K562 (cell line): ENCODE data around the gene SNCB. TPM values are rescaled to one million over a fixed set of nuclear protein-coding genes. Genes with fewer than 3 reads are reported as not detected.

ENCODE experiments used
- ATF4 ChIP-seq: fragments of 450-650 bp; formaldehyde crosslinking; IDR thresholded peaks from 2 replicates; pipeline ENCODE4 v1.4.0; 2022; ENCODE audit warnings: mild to moderate bottlenecking, moderate library complexity
- COPS2 ChIP-seq: fragments of 450-650 bp; conservative IDR thresholded peaks from 2 replicates; pipeline ENCODE4 v1.6.1; 2016; ENCODE audit warnings: mild to moderate bottlenecking, moderate library complexity
- MYNN ChIP-seq, 2 experiments: sonication (generic); formaldehyde crosslinking in 1 of 2; IDR thresholded peaks; 2 replicates each; pipeline versions ENCODE4 v1.5.0 to v1.6.1; 2016 to 2020; ENCODE audit warnings: antibody characterized with exemption in 1 of 2, missing genetic modification reagents in 1 of 2
- NCOA2 ChIP-seq, 2 experiments: fragments of 450-650 bp; IDR thresholded peaks; 2 replicates each; pipeline ENCODE4 v1.6.1; 2018; ENCODE audit warnings: mild to moderate bottlenecking in 2 of 2, moderate library complexity in 1 of 2; ENCODE audit not compliant: partially characterized antibody in 2 of 2
- PRPF4 ChIP-seq: fragments of 200-400 bp; formaldehyde crosslinking; IDR thresholded peaks from one replicate; pipeline ENCODE4 v1.6.1; 2017; ENCODE audit warnings: low read length, low read depth, mild to moderate bottlenecking; ENCODE audit not compliant: insufficient read depth, poor library complexity, severe bottlenecking
- RNF2 ChIP-seq: sonication (generic); IDR thresholded peaks from 2 replicates; pipeline ENCODE4 v1.6.1; 2016
- SIX5 ChIP-seq, 2 experiments: IDR thresholded peaks; 2 replicates each; pipeline ENCODE4 v1.6.1; 2011; ENCODE audit warnings: low read length in 2 of 2, borderline replicate concordance in 1 of 2, low read depth in 1 of 2, mild to moderate bottlenecking in 1 of 2, moderate library complexity in 1 of 2; ENCODE audit not compliant: insufficient read depth in 1 of 2
- TAL1 ChIP-seq: fragments of 450-650 bp; IDR thresholded peaks from 2 replicates; pipeline ENCODE4 v1.6.1; 2016; ENCODE audit warnings: mild to moderate bottlenecking
- TOE1 ChIP-seq, 2 experiments: fragments of 450-650 bp in 1 of 2; sonication (generic) in 1 of 2; formaldehyde crosslinking in 1 of 2; IDR thresholded peaks; 2 replicates each; pipeline versions ENCODE4 v1.7.1 to v1.8.0; 2016 to 2022; ENCODE audit warnings: borderline replicate concordance in 2 of 2, mild to moderate bottlenecking in 2 of 2, antibody characterized with exemption in 1 of 2, inconsistent platforms in 1 of 2, low read depth in 1 of 2, missing genetic modification reagents in 1 of 2, moderate library complexity in 1 of 2
- ZBTB26 ChIP-seq: fragments of 450-650 bp; formaldehyde crosslinking; IDR thresholded peaks from 2 replicates; pipeline ENCODE4 v1.4.0; 2022; ENCODE audit warnings: missing genetic modification characterization
- ZBTB43 ChIP-seq: sonication (generic); formaldehyde crosslinking; IDR thresholded peaks from 2 replicates; pipeline ENCODE4 v1.8.0; 2023; ENCODE audit warnings: mild to moderate bottlenecking, missing genetic modification reagents
- ZBTB5 ChIP-seq: fragments of 450-650 bp; IDR thresholded peaks from 2 replicates; pipeline ENCODE4 v1.6.1; 2017; ENCODE audit warnings: antibody characterized with exemption
- ZNF12 ChIP-seq: sonication (generic); formaldehyde crosslinking; IDR thresholded peaks from 2 replicates; pipeline ENCODE4 v1.4.0; 2020; ENCODE audit warnings: mild to moderate bottlenecking, missing genetic modification reagents
- polyA plus RNA-seq, 8 experiments: library from polyadenylated mRNA; depleted of rRNA in 4 of 8; stranded (reverse) in 5 of 8; unstranded in 3 of 8; fragments of >200 nt; fragmentation: Nextera tagmentation in 2 of 8; fragmentation: Illumina TruSeq in 1 of 8; extraction: Ambion mirVana in 2 of 8; extraction: Trizol in 1 of 8; gene quantifications; 2 replicates each; pipeline versions ENCODE4 v1.2.1 to v1.2.3, GENCODE V29; 2011 to 2014; ENCODE audit warnings: inconsistent platforms in 1 of 8, missing spikeins in 1 of 8
- total RNA-seq, 7 experiments: library from RNA; depleted of rRNA in 6 of 7; stranded (reverse); fragments of >200 nt in 6 of 7; fragmentation: Illumina TruSeq in 2 of 7; extraction: Trizol in 2 of 7; gene quantifications; 2 replicates each; pipeline versions ENCODE4 v1.2.1 to v1.2.3, GENCODE V29; 2011 to 2021; ENCODE audit warnings: low replicate concordance in 1 of 7

The SNCB gene
- total and polyA plus RNA-seq, 9 of the 15 experiments (the other 6 are each of a cell fraction or from before 2014, with no cell fraction given), result not detected

GRCh38 chr5:176588297-176588696 is 42.0 kb downstream of the SNCB start (continued):
- no peak for TF ChIP-seq TAL1
- no peak for TF ChIP-seq RNF2
- no peak for TF ChIP-seq SIX5 (IDR thresholded peaks at IDR 0.05; ENCODE audit: borderline replicate concordance in 1 of 2, insufficient read depth in 1 of 2, low read depth in 1 of 2, low read length in 2 of 2)
- no peak for TF ChIP-seq PRPF4
- TF ChIP-seq ZBTB43, result peak; percentile 99
- TF ChIP-seq ATF4, result no peak
- TF ChIP-seq MYNN (IDR thresholded peaks at IDR 0.05), result peak; percentile 81
- TF ChIP-seq MYNN (CRISPR knock-in tag; IDR thresholded peaks at IDR 0.05), result no peak
- no peak for TF ChIP-seq COPS2
- TF ChIP-seq ZBTB5, result no peak
- TF ChIP-seq ZBTB26 (CRISPR knock-in tag), result 0 out of 2 replicates have a peak, but pooled peaks have one; percentile 9
- peak; percentile 56; the same call in 1 of the 2 replicates for TF ChIP-seq TOE1 (IDR thresholded peaks at IDR 0.05; ENCODE audit: borderline replicate concordance)
- TF ChIP-seq TOE1 (CRISPR knock-in tag; IDR thresholded peaks at IDR 0.05; ENCODE audit: borderline replicate concordance, low read depth), result no peak
- TF ChIP-seq NCOA2 (IDR thresholded peaks at IDR 0.05; ENCODE audit: partially characterized antibody in 2 of 2), result no peak
- TF ChIP-seq ZNF12 (CRISPR knock-in tag), result no peak
- TF ChIP-seq, all 486 proteins: peak for 7
